Measurements from ENCODE around the gene LRRC53.

GRCh38 chr1:74548961-74549750 is 36.7 kb upstream of the LRRC53 start:
- TF ChIP-seq CTCF (IDR thresholded peaks at IDR 0.05) (no peak), JUN (CRISPR knock-in tag; IDR thresholded peaks at IDR 0.05) (no peak), SP1 (CRISPR knock-in tag; conservative IDR thresholded peaks at IDR 0.05) (no peak), ATF2 (CRISPR knock-in tag; IDR thresholded peaks at IDR 0.05; ENCODE audit: borderline replicate concordance, low read depth) (no peak), GABPB1 (CRISPR knock-in tag; IDR thresholded peaks at IDR 0.05) (no peak), USF2 (CRISPR knock-in tag; IDR thresholded peaks at IDR 0.05) (no peak), TEAD4 (CRISPR knock-in tag; IDR thresholded peaks at IDR 0.05) (no peak), MLX (CRISPR knock-in tag; IDR thresholded peaks at IDR 0.05) (no peak), MAX (CRISPR knock-in tag; IDR thresholded peaks at IDR 0.05) (no peak), NFYB (CRISPR knock-in tag; conservative IDR thresholded peaks at IDR 0.05; ENCODE audit: low read depth) (no peak), FOXP4 (CRISPR knock-in tag; IDR thresholded peaks at IDR 0.05) (no peak)

Data from WTC11 (cell line).